B cell (primary cell): Measurements from ENCODE around the gene C19orf44. TPM values are rescaled to one million over a fixed set of nuclear protein-coding genes. Genes with fewer than 3 reads are reported as not detected.

Source experiments
- ATAC-seq: fragments of 200-7000 bp; cut with Tn5 transposase; one replicate; pipeline ENCODE4 v1.10.0; 2021; ENCODE audit warnings: low read depth, mild to moderate bottlenecking, moderate number of reproducible peaks, moderate library complexity
- CTCF ChIA-PET: fragments of 350-600 bp; sonication (Branson Sonifier 250); formaldehyde crosslinking; loops from one replicate; lab custom pipeline; 2021; ENCODE audit warnings: antibody characterized with exemption, inconsistent platforms; lab: Charles Lee
- POLR2A ChIA-PET: fragments of 350-600 bp; sonication (Branson Sonifier 250); formaldehyde crosslinking; loops from one replicate; lab custom pipeline; 2021; ENCODE audit warnings: antibody characterized with exemption; lab: Charles Lee
- DNase-seq: peaks from one replicate; pipeline ENCODE4 v3.0.0; 2013
- H2AFZ ChIP-seq: 2 replicates; pipeline ENCODE4 v1.6.1; 2012; ENCODE audit warnings: mild to moderate bottlenecking, low read depth, low read length; ENCODE audit not compliant: insufficient read depth, poor library complexity, severe bottlenecking
- H3K27ac ChIP-seq, 2 donors: 1 replicate in 1 of 2; 2 replicates in 1 of 2; pipeline ENCODE4 v1.5.1; 2012 to 2013; ENCODE audit warnings: low read length in 2 of 2, mild to moderate bottlenecking in 2 of 2, moderate library complexity in 1 of 2
- H3K27me3 ChIP-seq, 4 experiments: fragments of 200-600 bp in 1 of 4; sonication (generic) in 1 of 4; replicated peaks in 1 of 4; 1 replicate in 2 of 4; 2 replicates in 2 of 4; pipeline versions ENCODE4 v1.6.1 to v1.7.0; 2013 to 2016; ENCODE audit warnings: low read length in 3 of 4, mild to moderate bottlenecking in 2 of 4, mixed read lengths in 1 of 4, moderate library complexity in 1 of 4; ENCODE audit not compliant: insufficient read depth in 4 of 4, control insufficient read depth in 3 of 4; ENCODE audit errors: control extremely low read depth in 1 of 4
- H3K36me3 ChIP-seq, 2 experiments: replicated peaks in 1 of 2; 1 replicate in 1 of 2; 2 replicates in 1 of 2; pipeline versions ENCODE4 v1.6.1 to v1.7.1; 2013; ENCODE audit warnings: low read length in 1 of 2; ENCODE audit not compliant: insufficient read depth in 2 of 2, control insufficient read depth in 1 of 2; ENCODE audit errors: control extremely low read depth in 1 of 2, extremely low read depth in 1 of 2
- H3K4me1 ChIP-seq, 2 donors: fragments of 200-600 bp in 1 of 2; sonication (generic) in 1 of 2; 1 replicate in 1 of 2; 2 replicates in 1 of 2; pipeline versions ENCODE4 v1.5.1 to v1.6.1; 2013 to 2017; ENCODE audit warnings: low read length in 2 of 2; ENCODE audit not compliant: control insufficient read depth in 2 of 2, insufficient read depth in 2 of 2
- H3K4me2 ChIP-seq: replicated peaks from 2 replicates; pipeline ENCODE3; 2012; ENCODE audit warnings: mild to moderate bottlenecking, low read depth, low read length; ENCODE audit not compliant: poor library complexity, severe bottlenecking
- H3K4me3 ChIP-seq, 5 experiments: fragments of 200-600 bp in 1 of 5; sonication (generic) in 1 of 5; 1 replicate in 3 of 5; 2 replicates in 2 of 5; pipeline versions ENCODE4 v1.5.1 to v1.7.0; 2011 to 2016; ENCODE audit warnings: low read length in 4 of 5, mild to moderate bottlenecking in 4 of 5, low read depth in 2 of 5, control low read depth in 1 of 5, moderate library complexity in 1 of 5; ENCODE audit not compliant: insufficient read depth in 1 of 5; ENCODE audit errors: control extremely low read depth in 1 of 5, extremely low read depth in 1 of 5
- H3K79me2 ChIP-seq: fragments of 200-600 bp; sonication (generic); one replicate; pipeline ENCODE4 v1.6.0; 2016; ENCODE audit warnings: low read length; ENCODE audit not compliant: control insufficient read depth, insufficient read depth
- H3K9ac ChIP-seq: fragments of 200-600 bp; sonication (generic); 2 replicates; pipeline ENCODE4 v1.6.1; 2017; ENCODE audit warnings: mild to moderate bottlenecking, low read length, moderate library complexity
- H3K9me3 ChIP-seq, 3 donors: one replicate each; pipeline versions ENCODE4 v1.6.1 to v1.7.1; 2013; ENCODE audit warnings: low read length in 2 of 3; ENCODE audit not compliant: control insufficient read depth in 2 of 3, insufficient read depth in 1 of 3; ENCODE audit errors: control extremely low read depth in 1 of 3
- H4K20me1 ChIP-seq: 2 replicates; pipeline ENCODE4 v1.6.0; 2012; ENCODE audit warnings: mild to moderate bottlenecking, low read length; ENCODE audit not compliant: insufficient read depth, control insufficient read depth, poor library complexity, severe bottlenecking
- H3K27ac Mint-ChIP-seq: one replicate; pipeline ENCODE4 v1.8.0; 2021; ENCODE audit warnings: mixed read lengths
- H3K27me3 Mint-ChIP-seq: one replicate; pipeline ENCODE4 v1.8.0; 2021; ENCODE audit warnings: mixed read lengths
- H3K4me1 Mint-ChIP-seq: one replicate; pipeline ENCODE4 v1.8.0; 2021; ENCODE audit warnings: mixed read lengths
- H3K4me3 Mint-ChIP-seq: one replicate; pipeline ENCODE4 v1.8.0; 2021; ENCODE audit warnings: mixed read lengths
- H3K9me3 Mint-ChIP-seq: one replicate; pipeline ENCODE4 v1.8.0; 2022; ENCODE audit warnings: mixed read lengths; ENCODE audit not compliant: insufficient read depth
- EZH2 ChIP-seq: IDR thresholded peaks from 2 replicates; pipeline ENCODE4 v1.6.1; 2012; ENCODE audit warnings: borderline replicate concordance, low read depth, mild to moderate bottlenecking, moderate library complexity, low read length; ENCODE audit not compliant: insufficient read depth, poor library complexity, severe bottlenecking
- WGBS: methylation state at CpG from one replicate; pipeline ENCODE4 v1.1.5; 2013; ENCODE audit warnings: missing lambda C conversion rate; ENCODE audit not compliant: insufficient coverage; 5-methylcytosine and 5-hydroxymethylcytosine counted together
- intact Hi-C: fragments of 100-400 bp; cut with micrococcal nuclease; formaldehyde crosslinking; loops from one replicate; pipeline ENCODE4 v1.10.0; 2022
- polyA plus RNA-seq: library from polyadenylated mRNA; depleted of rRNA; stranded (reverse); fragments of >200 nt; gene quantifications from 2 replicates; pipeline ENCODE4 v1.2.3, GENCODE V29; 2012
- total RNA-seq, 2 donors: library from RNA; stranded (reverse); fragments of 120-200 nt in 1 of 2; gene quantifications; 1 replicate in 1 of 2; 2 replicates in 1 of 2; pipeline versions ENCODE4 v1.2.3 to v1.2.4, GENCODE V29; 2013 to 2022
- TF ChIP-seq, protein P1 (sequence below): fragments of 200-600 bp; IDR thresholded peaks from one replicate; pipeline ENCODE4 v1.8.0; 2022; ENCODE audit warnings: antibody characterized with exemption, mild to moderate bottlenecking

Gene C19orf44
- total and polyA plus RNA-seq, 2 donors (not counting 1 experiment from before 2014, with no cell fraction given) = 4.9 to 8.4 TPM

- H3K27me3 ChIP-seq = no peaks in the 10 kb centered on the region
- no peak overlapping the region for H2AFZ ChIP-seq
- H3K9ac ChIP-seq = no peak overlapping the region
- 16% methylated on average over 5 of the region's 6 CpGs for WGBS
- peaks cover 0 to 5% of the 10 kb centered on the region in 2 experiments for H3K36me3 ChIP-seq
- ATAC-seq = peak; percentile 12
- peaks cover 0 to 7% (median 0%) of the 10 kb centered on the region in 3 donors for H3K9me3 ChIP-seq
- intact Hi-C loops = loop anchor here (5.0 kb wide), 1 partner anchor 213 kb away; the partner anchor contains the start of genes SMIM7 and TMEM38A
- peaks cover 25% of the 10 kb centered on the region for H4K20me1 ChIP-seq
- Mint-ChIP-seq H3K4me3 (peak overlapping the region; percentile 76), H3K9me3 (no peaks in the 10 kb centered on the region), H3K27ac (peak overlapping the region; percentile 92), H3K4me1 (peaks cover 70% of the 10 kb centered on the region), H3K27me3 (no peaks in the 10 kb centered on the region)
- H3K4me3 ChIP-seq = peak overlapping the region in 1 of 5 experiments; percentile 19
- peak; percentile 66 for DNase-seq
- CTCF ChIA-PET = interaction anchor here (0.7 to 0.8 kb wide), 2 partner anchors 66 to 387 kb away, joined by 3 read pairs; no protein-coding TSS in a partner anchor
- POLR2A ChIA-PET = interaction anchor here (0.5 to 1.1 kb wide), 10 partner anchors 8 to 1114 kb away, joined by 3 to 12 read pairs (median 4); partner anchors contain the start of genes C19orf44 and CALR3
- peak overlapping the region; percentile 48 to 93 for H3K27ac ChIP-seq
- TF ChIP-seq, protein P1, sequence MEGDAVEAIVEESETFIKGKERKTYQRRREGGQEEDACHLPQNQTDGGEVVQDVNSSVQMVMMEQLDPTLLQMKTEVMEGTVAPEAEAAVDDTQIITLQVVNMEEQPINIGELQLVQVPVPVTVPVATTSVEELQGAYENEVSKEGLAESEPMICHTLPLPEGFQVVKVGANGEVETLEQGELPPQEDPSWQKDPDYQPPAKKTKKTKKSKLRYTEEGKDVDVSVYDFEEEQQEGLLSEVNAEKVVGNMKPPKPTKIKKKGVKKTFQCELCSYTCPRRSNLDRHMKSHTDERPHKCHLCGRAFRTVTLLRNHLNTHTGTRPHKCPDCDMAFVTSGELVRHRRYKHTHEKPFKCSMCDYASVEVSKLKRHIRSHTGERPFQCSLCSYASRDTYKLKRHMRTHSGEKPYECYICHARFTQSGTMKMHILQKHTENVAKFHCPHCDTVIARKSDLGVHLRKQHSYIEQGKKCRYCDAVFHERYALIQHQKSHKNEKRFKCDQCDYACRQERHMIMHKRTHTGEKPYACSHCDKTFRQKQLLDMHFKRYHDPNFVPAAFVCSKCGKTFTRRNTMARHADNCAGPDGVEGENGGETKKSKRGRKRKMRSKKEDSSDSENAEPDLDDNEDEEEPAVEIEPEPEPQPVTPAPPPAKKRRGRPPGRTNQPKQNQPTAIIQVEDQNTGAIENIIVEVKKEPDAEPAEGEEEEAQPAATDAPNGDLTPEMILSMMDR = no peak
- TF ChIP-seq EZH2 = no peak
- H3K4me2 ChIP-seq = peak overlapping the region; percentile 46
- peaks cover 66 to 68% of the 10 kb centered on the region in 2 donors for H3K4me1 ChIP-seq
- H3K79me2 ChIP-seq = peaks cover 96% of the 10 kb centered on the region
Observed at GRCh38 chr19:16449330-16449961, 46.7 kb upstream of the C19orf44 start.

GRCh38 chr19:16452325-16452724 is 43.9 kb upstream of the C19orf44 start:
- Histone ChIP-seq H3K4me3 (no peak overlapping the region), H3K79me2 (peaks cover 97% of the 10 kb centered on the region), H4K20me1 (peaks cover 54% of the 10 kb centered on the region), H3K9ac (no peak overlapping the region), H3K27ac (no peak overlapping the region), H3K4me1 (peaks cover 46 to 49% of the 10 kb centered on the region in 2 donors), H3K9me3 (no peaks in the 10 kb centered on the region), H3K27me3 (no peaks in the 10 kb centered on the region), H3K4me2 (no peak overlapping the region), H3K36me3 (no peaks in the 10 kb centered on the region), H2AFZ (no peak overlapping the region)
- intact Hi-C loops = no loop called here
- Mint-ChIP-seq H3K27ac (no peak overlapping the region), H3K9me3 (no peaks in the 10 kb centered on the region), H3K27me3 (no peaks in the 10 kb centered on the region), H3K4me1 (peaks cover 58% of the 10 kb centered on the region), H3K4me3 (no peak overlapping the region)
- CTCF ChIA-PET = interaction anchor here (0.7 to 1.1 kb wide), 2 partner anchors 11 to 211 kb away, joined by 3 to 4 read pairs; no protein-coding TSS in a partner anchor
- no peak for TF ChIP-seq EZH2
- TF ChIP-seq, protein P1 = no peak
- WGBS = 94% methylated on average over 5 of the region's 8 CpGs
- POLR2A ChIA-PET = interaction anchor here (0.6 to 1.4 kb wide), 6 partner anchors 9 to 791 kb away, joined by 3 to 12 read pairs (median 4); no protein-coding TSS in a partner anchor
- DNase-seq (no peak), ATAC-seq (no peak)
